A549 (cell line): ENCODE measurements around the gene GNPTG. TPM values are rescaled to one million over a fixed set of nuclear protein-coding genes. Genes with fewer than 3 reads are reported as not detected.

ENCODE experiments used
- ATAC-seq, 2 experiments: fragments of 200-7000 bp in 1 of 2; fragments of >200 bp in 1 of 2; cut with Nextera tagmentation in 1 of 2; cut with Tn5 transposase in 1 of 2; 3 replicates each; pipeline versions ENCODE4 v1.8.0 to v1.9.1; 2018 to 2020; ENCODE audit warnings: mild to moderate bottlenecking in 1 of 2, moderate library complexity in 1 of 2
- CTCF ChIA-PET: fragments of 300-600 bp; sonication (Branson Sonifier 250); formaldehyde crosslinking; extraction: SDS; loops from one replicate; lab custom pipeline; 2021; ENCODE audit warnings: antibody characterized with exemption, inconsistent platforms; lab: Yijun Ruan, JAX
- POLR2A ChIA-PET: fragments of 350-600 bp; formaldehyde crosslinking; extraction: SDS; loops from one replicate; lab custom pipeline; 2021; ENCODE audit warnings: antibody characterized with exemption, inconsistent platforms; lab: Yijun Ruan, JAX
- DNase-seq, 2 experiments: peaks; one replicate each; pipeline versions ENCODE4 v3.0.0 to v3.0.0-alpha.2; 2011 to 2016; ENCODE audit warnings: low read depth in 1 of 2, low spot score in 1 of 2
- FAIRE-seq: peaks from 2 replicates; lab custom pipeline; 2011; peaks lifted over from hg19 to GRCh38; lab: Jason Lieb, UNC
- H3K27ac ChIP-seq, 2 experiments: fragments of >200 bp; sonication (Bioruptor Twin); formaldehyde crosslinking; 3 replicates each; pipeline ENCODE4 v1.5.1; 2016 to 2017
- H3K4me1 ChIP-seq: fragments of >200 bp; sonication (Bioruptor Twin); formaldehyde crosslinking; 3 replicates; pipeline ENCODE4 v1.6.1; 2016
- H3K4me2 ChIP-seq: fragments of >200 bp; sonication (Bioruptor Twin); formaldehyde crosslinking; 3 replicates; pipeline ENCODE4 v1.6.1; 2016
- H3K4me3 ChIP-seq: fragments of >200 bp; sonication (Bioruptor Twin); formaldehyde crosslinking; 3 replicates; pipeline ENCODE4 v1.5.1; 2016
- H3K9me3 ChIP-seq: fragments of >200 bp; sonication (Bioruptor Twin); formaldehyde crosslinking; 3 replicates; pipeline ENCODE4 v1.6.1; 2016
- BCL3 ChIP-seq: fragments of >200 bp; sonication (Bioruptor Twin); formaldehyde crosslinking; IDR thresholded peaks from 3 replicates; pipeline ENCODE4 v1.6.1; 2016
- BHLHE40 ChIP-seq: IDR thresholded peaks from 2 replicates; pipeline ENCODE4 v1.6.1; 2012; ENCODE audit warnings: low read depth, low read length, inconsistent platforms
- CBX8 ChIP-seq: fragments of 200-600 bp; sonication (generic); IDR thresholded peaks from 2 replicates; pipeline ENCODE4 v1.6.1; 2016
- CEBPB ChIP-seq, 2 experiments: fragments of >200 bp in 1 of 2; sonication (Bioruptor Twin) in 1 of 2; formaldehyde crosslinking in 1 of 2; IDR thresholded peaks; 2 replicates each; pipeline ENCODE4 v1.6.1; 2012 to 2016
- EP300 ChIP-seq, 2 experiments: fragments of >200 bp; sonication (Bioruptor Twin); formaldehyde crosslinking; IDR thresholded peaks; 2 replicates in 1 of 2; 3 replicates in 1 of 2; pipeline ENCODE4 v1.6.1; 2016 to 2017
- GATA3 ChIP-seq: IDR thresholded peaks from 2 replicates; pipeline ENCODE4 v1.6.1; 2012; ENCODE audit warnings: borderline replicate concordance
- HOXA7 ChIP-seq: fragments of 250-450 bp; sonication (Bioruptor Pico); IDR thresholded peaks from 2 replicates; pipeline ENCODE4 v1.5.0; 2020; ENCODE audit warnings: mild to moderate bottlenecking, moderate library complexity
- MAFK ChIP-seq: fragments of 450-650 bp; IDR thresholded peaks from 2 replicates; pipeline ENCODE4 v1.6.1; 2014; ENCODE audit not compliant: partially characterized antibody
- MAZ ChIP-seq: fragments of 150-350 bp; IDR thresholded peaks from 2 replicates; pipeline ENCODE4 v1.6.1; 2014; ENCODE audit warnings: antibody characterized with exemption, low read depth, low read length, borderline replicate concordance
- MYC ChIP-seq: IDR thresholded peaks from 2 replicates; pipeline ENCODE4 v1.6.1; 2012; ENCODE audit warnings: mild to moderate bottlenecking, inconsistent platforms, low read length, improper control_type of control experiment, borderline replicate concordance
- NPAS2 ChIP-seq: fragments of 250-450 bp; sonication (Bioruptor Pico); IDR thresholded peaks from 2 replicates; pipeline ENCODE4 v1.8.0; 2022; ENCODE audit warnings: mild to moderate bottlenecking, moderate library complexity, borderline replicate concordance
- POLR2AphosphoS2 ChIP-seq: conservative IDR thresholded peaks from 2 replicates; pipeline ENCODE4 v1.6.1; 2012; ENCODE audit warnings: low read length, improper control_type of control experiment, inconsistent platforms
- RARB ChIP-seq: fragments of 250-450 bp; sonication (Bioruptor Pico); IDR thresholded peaks from 2 replicates; pipeline ENCODE4 v1.8.0; 2021; ENCODE audit warnings: mild to moderate bottlenecking, moderate library complexity
- RCOR1 ChIP-seq: fragments of 150-350 bp; IDR thresholded peaks from 2 replicates; pipeline ENCODE4 v1.6.1; 2014; ENCODE audit warnings: antibody characterized with exemption, low read length, low read depth
- RFX5 ChIP-seq: fragments of 450-650 bp; IDR thresholded peaks from 2 replicates; pipeline ENCODE4 v1.7.1; 2014; ENCODE audit warnings: antibody characterized with exemption, mild to moderate bottlenecking, moderate library complexity
- RNF2 ChIP-seq: fragments of 200-600 bp; sonication (generic); IDR thresholded peaks from 2 replicates; pipeline ENCODE4 v1.6.1; 2016; ENCODE audit warnings: low read depth, mild to moderate bottlenecking, antibody characterized with exemption, moderate library complexity, borderline replicate concordance
- SREBF2 ChIP-seq: fragments of 450-650 bp; IDR thresholded peaks from 2 replicates; pipeline ENCODE4 v1.6.1; 2014; ENCODE audit warnings: mild to moderate bottlenecking, moderate library complexity
- TFCP2L1 ChIP-seq: fragments of 250-450 bp; sonication (Bioruptor Pico); IDR thresholded peaks from 2 replicates; pipeline ENCODE4 v1.5.0; 2021; ENCODE audit warnings: mild to moderate bottlenecking
- TP53 ChIP-seq: fragments of 250-450 bp; sonication (Bioruptor Pico); IDR thresholded peaks from 2 replicates; pipeline ENCODE4 v1.5.0; 2021; ENCODE audit warnings: mild to moderate bottlenecking, moderate library complexity
- USF2 ChIP-seq: fragments of 450-650 bp; IDR thresholded peaks from 2 replicates; pipeline ENCODE4 v1.6.1; 2014; ENCODE audit warnings: antibody characterized with exemption
- ZC3H11A ChIP-seq: fragments of 450-650 bp; IDR thresholded peaks from 2 replicates; pipeline ENCODE4 v1.6.1; 2014; ENCODE audit warnings: antibody characterized with exemption, mild to moderate bottlenecking
- ZFP36 ChIP-seq: fragments of 450-650 bp; IDR thresholded peaks from 2 replicates; pipeline ENCODE4 v1.6.1; 2014; ENCODE audit warnings: borderline replicate concordance; ENCODE audit not compliant: partially characterized antibody
- ZSCAN20 ChIP-seq: fragments of 250-450 bp; sonication (Bioruptor Pico); IDR thresholded peaks from 2 replicates; pipeline ENCODE4 v1.8.0; 2022; ENCODE audit warnings: mild to moderate bottlenecking, moderate library complexity
- WGBS: methylation state at CpG from one replicate; pipeline ENCODE4 v1.1.6; 2017; ENCODE audit errors: missing lambda C conversion rate; 5-methylcytosine and 5-hydroxymethylcytosine counted together
- polyA plus RNA-seq, 4 experiments: library from polyadenylated mRNA; depleted of rRNA in 3 of 4; stranded (reverse); fragments of >200 nt; fragmentation: RNase III in 1 of 4; extraction: RNeasy Plus Mini Kit Qiagen cat#74134 plus additional on column Dnase treatment in 1 of 4; gene quantifications; 2 replicates in 3 of 4; 3 replicates in 1 of 4; pipeline ENCODE4 v1.2.3, GENCODE V29; 2011 to 2017
- TF ChIP-seq, protein P1 (sequence below): fragments of 150-350 bp; IDR thresholded peaks from 2 replicates; pipeline ENCODE4 v1.6.1; 2014; ENCODE audit warnings: low read depth, mild to moderate bottlenecking, low read length
- TF ChIP-seq, protein P2 (sequence below): fragments of >200 bp; sonication (Bioruptor Twin); formaldehyde crosslinking; IDR thresholded peaks from 2 replicates; pipeline ENCODE4 v1.6.1; 2016

Gene GNPTG
- polyA plus RNA-seq, 2 of the 4 experiments (the other 2 are of a cell fraction): 23.4 to 24.2 TPM

- 87% methylated on average over 10 of the region's 21 CpGs for WGBS
- DNase-seq: no peak
These were observed 42.0 kb downstream of the GNPTG start for GRCh38 chr16:1393613-1394176.

DNA sequence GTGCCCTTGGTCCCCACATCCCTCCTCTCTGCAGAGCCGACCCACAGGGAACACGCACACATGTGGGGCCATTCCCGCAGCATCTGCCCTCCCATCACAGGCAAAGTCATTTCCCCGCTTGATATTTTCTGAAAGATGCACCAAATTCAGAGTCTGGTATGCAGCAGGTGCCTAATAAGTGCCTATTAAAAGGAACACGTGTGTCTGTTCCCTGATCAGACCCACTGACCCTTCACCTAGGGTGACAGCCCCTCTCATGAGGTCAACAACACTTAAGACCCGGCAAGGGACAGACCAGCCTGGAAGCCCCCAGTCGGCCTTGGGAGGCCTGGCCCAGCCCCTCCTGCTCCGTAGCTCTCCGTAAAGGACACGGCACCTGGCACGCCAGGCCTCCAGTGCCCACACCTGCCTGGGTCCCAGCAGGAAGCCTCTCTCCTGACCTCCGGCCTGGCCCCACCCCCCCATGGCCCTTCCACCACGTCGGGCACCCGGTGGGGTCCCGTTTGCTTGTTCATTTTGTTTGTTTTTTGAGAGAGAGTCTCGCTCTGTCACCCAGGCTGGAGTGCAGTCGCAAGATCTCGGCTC lies 42.7 kb downstream of the GNPTG start:
- no peak for ATAC-seq
- Histone ChIP-seq H3K4me3 (no peak overlapping the region), H3K27ac (no peak overlapping the region), H3K4me1 (no peaks in the 10 kb centered on the region), H3K4me2 (no peak overlapping the region), H3K9me3 (no peaks in the 10 kb centered on the region)
- WGBS: 85% methylated on average over 16 of the region's 19 CpGs
- no peak for FAIRE-seq
- ChIA-PET POLR2A (no interaction called here), CTCF (no interaction called here)
- TF ChIP-seq, protein P1, sequence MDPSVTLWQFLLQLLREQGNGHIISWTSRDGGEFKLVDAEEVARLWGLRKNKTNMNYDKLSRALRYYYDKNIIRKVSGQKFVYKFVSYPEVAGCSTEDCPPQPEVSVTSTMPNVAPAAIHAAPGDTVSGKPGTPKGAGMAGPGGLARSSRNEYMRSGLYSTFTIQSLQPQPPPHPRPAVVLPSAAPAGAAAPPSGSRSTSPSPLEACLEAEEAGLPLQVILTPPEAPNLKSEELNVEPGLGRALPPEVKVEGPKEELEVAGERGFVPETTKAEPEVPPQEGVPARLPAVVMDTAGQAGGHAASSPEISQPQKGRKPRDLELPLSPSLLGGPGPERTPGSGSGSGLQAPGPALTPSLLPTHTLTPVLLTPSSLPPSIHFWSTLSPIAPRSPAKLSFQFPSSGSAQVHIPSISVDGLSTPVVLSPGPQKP: no peak
- no peak for DNase-seq

More at GRCh38 chr16:1393613-1394176, 42.0 kb downstream of the GNPTG start:
- Histone ChIP-seq H3K4me3 (no peak overlapping the region), H3K4me1 (no peaks in the 10 kb centered on the region), H3K4me2 (no peak overlapping the region), H3K9me3 (no peaks in the 10 kb centered on the region), H3K27ac (no peak overlapping the region)
- CTCF ChIA-PET: no interaction called here
- POLR2A ChIA-PET: no interaction called here
- ATAC-seq (no peak), FAIRE-seq (no peak)
- TF ChIP-seq RNF2 (no peak), POLR2AphosphoS2 (no peak), SREBF2 (no peak), MYC (no peak), MAZ (no peak), USF2 (no peak), RCOR1 (no peak), RARB (no peak)

DNA sequence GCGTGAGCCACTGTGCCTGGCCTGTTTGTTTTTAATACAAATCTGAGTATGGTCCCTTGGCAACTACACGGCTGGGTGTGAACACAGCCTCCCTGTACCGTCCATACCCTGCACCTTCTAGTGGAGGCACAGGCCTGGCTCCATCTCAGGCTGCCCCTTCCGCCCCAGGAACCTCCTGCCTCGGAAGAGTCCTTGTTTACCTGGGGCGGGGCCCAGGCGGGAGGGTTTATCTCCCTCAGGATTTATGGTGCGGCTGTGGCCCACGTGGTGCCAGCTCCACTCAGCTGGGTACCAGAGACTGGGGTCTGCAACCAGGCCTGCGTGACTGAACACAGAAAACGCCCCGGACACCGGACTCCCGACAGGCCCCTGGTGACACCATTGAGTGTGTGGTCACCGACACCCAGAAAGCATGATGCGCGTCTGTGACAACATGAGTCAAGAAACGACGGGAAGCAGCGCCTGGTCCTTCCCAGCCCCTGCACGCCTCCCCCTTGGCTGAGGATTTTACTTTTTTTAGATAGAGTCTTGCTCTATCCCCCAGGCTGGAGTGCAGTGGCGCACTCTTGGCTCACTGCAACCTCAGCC lies 43.8 kb downstream of the GNPTG start:
- WGBS: 89% methylated on average over 22 of the region's 22 CpGs
- ATAC-seq: no peak
- no peak overlapping the region for H3K4me2 ChIP-seq
- ChIA-PET CTCF (interaction anchor here (0.8 to 1.7 kb wide), 2 partner anchors 10 to 12 kb away, joined by 4 to 6 read pairs; no protein-coding TSS in a partner anchor), POLR2A (no interaction called here)
- no peak overlapping the region for H3K27ac ChIP-seq
- no peaks in the 10 kb centered on the region for H3K9me3 ChIP-seq
- FAIRE-seq: no peak
- TF ChIP-seq CEBPB (IDR thresholded peaks at IDR 0.05): no peak
- no peak for TF ChIP-seq ZSCAN20 (CRISPR knock-in tag)
- no peak for TF ChIP-seq BHLHE40
- H3K4me3 ChIP-seq: no peak overlapping the region
- no peak for DNase-seq
- no peaks in the 10 kb centered on the region for H3K4me1 ChIP-seq

DNA sequence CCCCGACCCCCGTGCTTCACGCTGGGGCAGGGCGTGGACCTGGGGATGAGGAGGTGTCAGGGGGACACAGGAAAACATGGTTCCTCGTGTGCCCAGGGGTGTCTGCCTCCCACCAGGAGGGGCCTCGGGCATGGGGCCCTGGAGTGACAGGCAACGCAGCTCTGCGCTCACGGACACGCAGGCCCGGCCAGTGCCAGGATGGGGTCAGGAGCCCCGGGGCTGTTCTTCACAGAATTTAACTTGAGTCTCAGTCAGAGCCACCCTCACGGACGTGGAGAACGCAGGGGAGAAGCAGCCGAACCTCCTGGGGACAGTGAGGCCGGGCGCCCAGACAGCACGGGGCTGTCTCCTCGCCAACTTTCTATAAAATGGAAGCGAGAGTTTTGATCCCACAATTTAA lies 46.0 kb downstream of the GNPTG start:
- H3K9me3 ChIP-seq: no peaks in the 10 kb centered on the region
- no peak overlapping the region for H3K27ac ChIP-seq
- TF ChIP-seq EP300 (IDR thresholded peaks at IDR 0.05) (no peak), MAFK (no peak), BCL3 (no peak), TFCP2L1 (CRISPR knock-in tag) (no peak), ZFP36 (no peak), TP53 (CRISPR knock-in tag) (no peak), ZC3H11A (no peak), GATA3 (no peak), NPAS2 (CRISPR knock-in tag) (no peak), HOXA7 (CRISPR knock-in tag) (no peak), RARB (no peak), SREBF2 (no peak), ZSCAN20 (CRISPR knock-in tag) (no peak), RFX5 (no peak), CBX8 (no peak)
- TF ChIP-seq, protein P2, sequence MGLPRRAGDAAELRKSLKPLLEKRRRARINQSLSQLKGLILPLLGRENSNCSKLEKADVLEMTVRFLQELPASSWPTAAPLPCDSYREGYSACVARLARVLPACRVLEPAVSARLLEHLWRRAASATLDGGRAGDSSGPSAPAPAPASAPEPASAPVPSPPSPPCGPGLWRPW: no peak
- no peak for ATAC-seq
- H3K4me2 ChIP-seq: no peak overlapping the region
- WGBS: 92% methylated on average over 17 of the region's 21 CpGs
- DNase-seq: no peak
- H3K4me1 ChIP-seq: no peaks in the 10 kb centered on the region
- POLR2A ChIA-PET: no interaction called here
- CTCF ChIA-PET: interaction anchor here (0.9 to 1.5 kb wide), 3 partner anchors 10 to 34 kb away, joined by 3 to 5 read pairs (median 4); no protein-coding TSS in a partner anchor
- H3K4me3 ChIP-seq: no peak overlapping the region
- FAIRE-seq: no peak
